Measurements from ENCODE around the gene DENND1A.

Gene DENND1A

GRCh38 chr9:123419721-123420591 lies 510.0 kb downstream of the DENND1A start:
- Histone ChIP-seq H3K27ac (no peak overlapping the region), H3K36me3 (ENCODE audit: insufficient read depth, low read length) (no peaks in the 10 kb centered on the region), H3K9me3 (ENCODE audit: low read depth, low read length) (no peaks in the 10 kb centered on the region), H3K4me3 (no peak overlapping the region), H3K9ac (ENCODE audit: insufficient read length) (no peak overlapping the region)
- DNase-seq (ENCODE audit: low read depth, low spot score), result no peak
- TF ChIP-seq FOXP2 (optimal IDR thresholded peaks at IDR 0.05; ENCODE audit: control extremely low read depth, extremely low read length, insufficient read depth), result no peak
- no peak for TF ChIP-seq POLR2AphosphoS5 (IDR thresholded peaks at IDR 0.05; ENCODE audit: borderline replicate concordance, low read depth, low read length)
- no peak for TF ChIP-seq EZH2 (IDR thresholded peaks at IDR 0.05)

- TF ChIP-seq FOXP2 (optimal IDR thresholded peaks at IDR 0.05; ENCODE audit: control extremely low read depth, extremely low read length, insufficient read depth) (no peak), POLR2AphosphoS5 (IDR thresholded peaks at IDR 0.05; ENCODE audit: borderline replicate concordance, low read depth, low read length) (no peak), EZH2 (IDR thresholded peaks at IDR 0.05) (no peak)
- Histone ChIP-seq H3K36me3 (ENCODE audit: insufficient read depth, low read length) (no peaks in the 10 kb centered on the region), H3K9ac (ENCODE audit: insufficient read length) (no peak overlapping the region), H3K9me3 (ENCODE audit: low read depth, low read length) (no peaks in the 10 kb centered on the region), H3K27ac (no peak overlapping the region), H3K4me3 (no peak overlapping the region)
- no peak for DNase-seq (ENCODE audit: low read depth, low spot score)
Observed at GRCh38 chr9:123419091-123419490, 510.8 kb downstream of the DENND1A start.

GRCh38 chr9:123418506-123418905 lies 511.4 kb downstream of the DENND1A start:
- no peak for TF ChIP-seq POLR2AphosphoS5 (IDR thresholded peaks at IDR 0.05; ENCODE audit: borderline replicate concordance, low read depth, low read length)
- no peak for TF ChIP-seq FOXP2 (optimal IDR thresholded peaks at IDR 0.05; ENCODE audit: control extremely low read depth, extremely low read length, insufficient read depth)
- TF ChIP-seq EZH2 (IDR thresholded peaks at IDR 0.05), result no peak
- Histone ChIP-seq H3K9ac (ENCODE audit: insufficient read length) (no peak overlapping the region), H3K9me3 (ENCODE audit: low read depth, low read length) (no peaks in the 10 kb centered on the region)

GRCh38 chr9:123418052-123418430 lies 511.9 kb downstream of the DENND1A start:
- Histone ChIP-seq H3K4me3 (no peak overlapping the region), H3K36me3 (ENCODE audit: insufficient read depth, low read length) (no peaks in the 10 kb centered on the region), H3K27ac (no peak overlapping the region), H3K9ac (ENCODE audit: insufficient read length) (no peak overlapping the region), H3K9me3 (ENCODE audit: low read depth, low read length) (no peaks in the 10 kb centered on the region)
- no peak for TF ChIP-seq EZH2 (IDR thresholded peaks at IDR 0.05)
- TF ChIP-seq FOXP2 (optimal IDR thresholded peaks at IDR 0.05; ENCODE audit: control extremely low read depth, extremely low read length, insufficient read depth), result no peak
- TF ChIP-seq POLR2AphosphoS5 (IDR thresholded peaks at IDR 0.05; ENCODE audit: borderline replicate concordance, low read depth, low read length), result no peak
- DNase-seq (ENCODE audit: low read depth, low spot score), result no peak

More at GRCh38 chr9:123418506-123418905, 511.4 kb downstream of the DENND1A start:
- H3K36me3 ChIP-seq (ENCODE audit: insufficient read depth, low read length), result no peaks in the 10 kb centered on the region
- H3K4me3 ChIP-seq, result no peak overlapping the region
- H3K27ac ChIP-seq, result no peak overlapping the region
- no peak for DNase-seq (ENCODE audit: low read depth, low spot score)

- H3K9me3 ChIP-seq (ENCODE audit: low read depth, low read length), result no peaks in the 10 kb centered on the region
- H3K4me3 ChIP-seq, result no peak overlapping the region
- no peak for TF ChIP-seq POLR2AphosphoS5 (IDR thresholded peaks at IDR 0.05; ENCODE audit: borderline replicate concordance, low read depth, low read length)
- no peak for TF ChIP-seq FOXP2 (optimal IDR thresholded peaks at IDR 0.05; ENCODE audit: control extremely low read depth, extremely low read length, insufficient read depth)
- no peak for TF ChIP-seq EZH2 (IDR thresholded peaks at IDR 0.05)
- no peak overlapping the region for H3K9ac ChIP-seq (ENCODE audit: insufficient read length)
- H3K27ac ChIP-seq, result no peak overlapping the region
- no peaks in the 10 kb centered on the region for H3K36me3 ChIP-seq (ENCODE audit: insufficient read depth, low read length)
- no peak for DNase-seq (ENCODE audit: low read depth, low spot score)
Observed at GRCh38 chr9:123417289-123418051, 512.5 kb downstream of the DENND1A start.

GRCh38 chr9:123416176-123416575 lies 513.8 kb downstream of the DENND1A start:
- Histone ChIP-seq H3K4me3 (no peak overlapping the region), H3K9me3 (ENCODE audit: low read depth, low read length) (no peaks in the 10 kb centered on the region), H3K36me3 (ENCODE audit: insufficient read depth, low read length) (no peaks in the 10 kb centered on the region), H3K9ac (ENCODE audit: insufficient read length) (no peak overlapping the region), H3K27ac (no peak overlapping the region)
- no peak for TF ChIP-seq EZH2 (IDR thresholded peaks at IDR 0.05)
- TF ChIP-seq POLR2AphosphoS5 (IDR thresholded peaks at IDR 0.05; ENCODE audit: borderline replicate concordance, low read depth, low read length), result no peak
- no peak for TF ChIP-seq FOXP2 (optimal IDR thresholded peaks at IDR 0.05; ENCODE audit: control extremely low read depth, extremely low read length, insufficient read depth)
- no peak for DNase-seq (ENCODE audit: low read depth, low spot score)

GRCh38 chr9:123414936-123415930 lies 514.7 kb downstream of the DENND1A start:
- no peak for DNase-seq (ENCODE audit: low read depth, low spot score)

More at GRCh38 chr9:123414936-123415930, 514.7 kb downstream of the DENND1A start:
- no peaks in the 10 kb centered on the region for H3K9me3 ChIP-seq (ENCODE audit: low read depth, low read length)
- H3K27ac ChIP-seq, result no peak overlapping the region
- no peak for TF ChIP-seq POLR2AphosphoS5 (IDR thresholded peaks at IDR 0.05; ENCODE audit: borderline replicate concordance, low read depth, low read length)
- no peak for TF ChIP-seq FOXP2 (optimal IDR thresholded peaks at IDR 0.05; ENCODE audit: control extremely low read depth, extremely low read length, insufficient read depth)
- TF ChIP-seq EZH2 (IDR thresholded peaks at IDR 0.05), result no peak
- H3K36me3 ChIP-seq (ENCODE audit: insufficient read depth, low read length), result no peaks in the 10 kb centered on the region
- H3K4me3 ChIP-seq, result no peak overlapping the region
- H3K9ac ChIP-seq (ENCODE audit: insufficient read length), result no peak overlapping the region
